ENCODE measurements around the gene PRKCSH. TPM values are rescaled to one million over a fixed set of nuclear protein-coding genes. Genes with fewer than 3 reads are reported as not detected.

Gene PRKCSH
- total RNA-seq, 2 experiments from 2014 or later: 95.6 to 271 TPM

GRCh38 chr19:11495885-11496284, 60.5 kb downstream of the PRKCSH start:
- no peaks in the 10 kb centered on the region for H3K9me2 ChIP-seq (ENCODE audit: insufficient read depth, low read length)
- ChIA-PET POLR2A (no interaction called here), CTCF (ENCODE audit: unreplicated experiment) (no interaction called here)
- no peak overlapping the region for H2AFZ ChIP-seq (ENCODE audit: low read length)
- TF ChIP-seq EZH2phosphoT487 (IDR thresholded peaks at IDR 0.05; ENCODE audit: borderline replicate concordance, low read depth, low read length) (no peak), CTCF (conservative IDR thresholded peaks at IDR 0.05; ENCODE audit: low read length) (no peak)
- H3K4me2 ChIP-seq (ENCODE audit: low read length): no peak overlapping the region
- H3K4me3 ChIP-seq (ENCODE audit: low read depth, low read length, poor library complexity, severe bottlenecking): no peak overlapping the region
- no peak overlapping the region for H3K27ac ChIP-seq (ENCODE audit: low read depth, low read length, poor library complexity, severe bottlenecking)
- BruUV-seq (replicated peaks): no TSS peak
- intact Hi-C loops (cut with micrococcal nuclease; ENCODE audit: unreplicated experiment): loop anchor here (1.0 kb wide), 1 partner anchor 91 kb away; no protein-coding TSS in a partner anchor
- peaks cover 37% of the 10 kb centered on the region for H3K36me3 ChIP-seq (ENCODE audit: insufficient read depth, low read length)
- no peaks in the 10 kb centered on the region for H3K9me3 ChIP-seq (ENCODE audit: low read length)
- no peaks in the 10 kb centered on the region for H4K20me1 ChIP-seq (ENCODE audit: insufficient read depth, low read length)
- H3K4me1 ChIP-seq (ENCODE audit: insufficient read depth, low read length, poor library complexity, severe bottlenecking): no peaks in the 10 kb centered on the region
- DNase-seq (ENCODE audit: low spot score): no peak
- H3K79me2 ChIP-seq (ENCODE audit: insufficient read depth, low read depth, low read length): no peaks in the 10 kb centered on the region

- CTCF ChIA-PET (ENCODE audit: unreplicated experiment): no interaction called here
- Histone ChIP-seq H3K9me2 (ENCODE audit: insufficient read depth, low read length) (no peaks in the 10 kb centered on the region), H3K79me2 (ENCODE audit: insufficient read depth, low read depth, low read length) (no peaks in the 10 kb centered on the region), H4K20me1 (ENCODE audit: insufficient read depth, low read length) (no peaks in the 10 kb centered on the region), H3K27ac (ENCODE audit: low read depth, low read length, poor library complexity, severe bottlenecking) (no peak overlapping the region), H3K4me2 (ENCODE audit: low read length) (no peak overlapping the region), H3K36me3 (ENCODE audit: insufficient read depth, low read length) (peaks cover 37% of the 10 kb centered on the region), H3K4me3 (ENCODE audit: low read depth, low read length, poor library complexity, severe bottlenecking) (no peak overlapping the region), H2AFZ (ENCODE audit: low read length) (no peak overlapping the region), H3K9me3 (ENCODE audit: low read length) (no peaks in the 10 kb centered on the region), H3K4me1 (ENCODE audit: insufficient read depth, low read length, poor library complexity, severe bottlenecking) (no peaks in the 10 kb centered on the region)
- POLR2A ChIA-PET: no interaction called here
- peak; percentile 95 for TF ChIP-seq CTCF (conservative IDR thresholded peaks at IDR 0.05; ENCODE audit: low read length)
- TF ChIP-seq EZH2phosphoT487 (IDR thresholded peaks at IDR 0.05; ENCODE audit: borderline replicate concordance, low read depth, low read length): no peak
- intact Hi-C loops (cut with micrococcal nuclease; ENCODE audit: unreplicated experiment): loop anchor here (1.0 kb wide), 1 partner anchor 91 kb away; no protein-coding TSS in a partner anchor
- no TSS peak for BruUV-seq (replicated peaks)
- peak; percentile 77 for DNase-seq (ENCODE audit: low spot score)
Measured at GRCh38 chr19:11496391-11497163, 61.1 kb downstream of the PRKCSH start.

- Histone ChIP-seq H4K20me1 (ENCODE audit: insufficient read depth, low read length) (no peaks in the 10 kb centered on the region), H3K9me2 (ENCODE audit: insufficient read depth, low read length) (no peaks in the 10 kb centered on the region), H2AFZ (ENCODE audit: low read length) (no peak overlapping the region), H3K4me1 (ENCODE audit: insufficient read depth, low read length, poor library complexity, severe bottlenecking) (peaks cover under 1% of the 10 kb centered on the region), H3K4me2 (ENCODE audit: low read length) (no peak overlapping the region), H3K4me3 (ENCODE audit: low read depth, low read length, poor library complexity, severe bottlenecking) (no peak overlapping the region), H3K36me3 (ENCODE audit: insufficient read depth, low read length) (peaks cover 27% of the 10 kb centered on the region), H3K27ac (ENCODE audit: low read depth, low read length, poor library complexity, severe bottlenecking) (no peak overlapping the region), H3K9me3 (ENCODE audit: low read length) (no peaks in the 10 kb centered on the region), H3K79me2 (ENCODE audit: insufficient read depth, low read depth, low read length) (peaks cover under 1% of the 10 kb centered on the region; the same call in 1 of the 2 replicates)
- CTCF ChIA-PET (ENCODE audit: unreplicated experiment): no interaction called here
- TF ChIP-seq CTCF (conservative IDR thresholded peaks at IDR 0.05; ENCODE audit: low read length) (no peak), EZH2phosphoT487 (IDR thresholded peaks at IDR 0.05; ENCODE audit: borderline replicate concordance, low read depth, low read length) (no peak)
- BruUV-seq (replicated peaks): no TSS peak
- POLR2A ChIA-PET: no interaction called here
- intact Hi-C loops (cut with micrococcal nuclease; ENCODE audit: unreplicated experiment): no loop called here
- DNase-seq (ENCODE audit: low spot score): no peak
Measured at GRCh38 chr19:11499220-11499726, 63.8 kb downstream of the PRKCSH start.
